HG03060 (cell line): ENCODE data around the gene UBE2E1.
"Not testable (repeated sequence)": the region's sequence is repeated elsewhere in the genome, so short reads cannot be mapped to it uniquely, and the experiment has no call there.

Source experiments
- ATAC-seq: cut with Tn5 transposase; IDR thresholded peaks from one replicate; pipeline ENCODE4 v1.9.1; 2021; ENCODE audit warnings: low read depth, moderate number of reproducible peaks; ENCODE audit not compliant: unreplicated experiment

Gene UBE2E1

DNA sequence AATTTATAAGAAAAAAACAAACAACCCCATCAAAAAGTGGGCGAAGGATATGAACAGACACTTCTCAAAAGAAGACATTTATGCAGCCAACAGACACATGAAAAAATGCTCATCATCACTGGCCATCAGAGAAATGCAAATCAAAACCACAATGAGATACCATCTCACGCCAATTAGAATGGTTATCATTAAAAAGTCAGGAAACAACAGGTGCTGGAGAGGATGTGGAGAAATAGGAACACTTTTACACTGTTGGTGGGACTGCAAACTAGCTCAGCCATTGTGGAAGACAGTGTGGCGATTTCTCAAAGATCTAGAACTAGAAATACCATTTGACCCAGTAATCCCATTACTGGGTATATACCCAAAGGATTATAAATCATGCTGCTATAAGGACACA is 106.6 kb downstream of the UBE2E1 start:
- not testable (repeated sequence) for ATAC-seq

DNA sequence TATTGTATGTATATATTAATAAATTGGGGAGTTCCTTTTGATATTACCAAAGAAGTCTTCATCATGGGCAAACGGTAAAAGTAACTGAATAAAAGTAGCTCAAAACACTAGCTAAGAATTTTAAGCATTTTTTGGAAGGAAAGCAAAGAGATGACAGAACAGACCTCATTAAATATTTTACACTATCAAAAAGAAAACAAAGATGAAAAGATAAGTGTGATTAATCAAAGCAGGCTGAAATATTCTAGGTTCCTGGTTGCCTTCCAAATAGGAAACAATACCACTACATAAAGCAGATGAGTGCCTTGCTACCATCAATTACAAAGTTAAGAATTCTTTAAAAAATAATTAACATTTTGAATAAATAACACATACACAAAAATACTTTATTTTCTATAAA is 107.4 kb downstream of the UBE2E1 start:
- no peak for ATAC-seq

- ATAC-seq, result no peak
Measured at GRCh38 chr3:23913873-23914743, 108.4 kb downstream of the UBE2E1 start.

GRCh38 chr3:23915537-23916108 is 109.9 kb downstream of the UBE2E1 start:
- no peak for ATAC-seq

- ATAC-seq, result peak; percentile 23
Measured at GRCh38 chr3:23916152-23916885, 110.6 kb downstream of the UBE2E1 start.

GRCh38 chr3:23916886-23917678 is 111.3 kb downstream of the UBE2E1 start, which contains the start of the genes NKIRAS1 and RPL15:
NKIRAS1 (minus strand) TSS chr3:23916990; CDS start chr3:23910904, 6,086 bp downstream.
RPL15 (plus strand) TSS chr3:23917132; CDS start chr3:23917860, 728 bp downstream.
- ATAC-seq, result peak; percentile 91

DNA sequence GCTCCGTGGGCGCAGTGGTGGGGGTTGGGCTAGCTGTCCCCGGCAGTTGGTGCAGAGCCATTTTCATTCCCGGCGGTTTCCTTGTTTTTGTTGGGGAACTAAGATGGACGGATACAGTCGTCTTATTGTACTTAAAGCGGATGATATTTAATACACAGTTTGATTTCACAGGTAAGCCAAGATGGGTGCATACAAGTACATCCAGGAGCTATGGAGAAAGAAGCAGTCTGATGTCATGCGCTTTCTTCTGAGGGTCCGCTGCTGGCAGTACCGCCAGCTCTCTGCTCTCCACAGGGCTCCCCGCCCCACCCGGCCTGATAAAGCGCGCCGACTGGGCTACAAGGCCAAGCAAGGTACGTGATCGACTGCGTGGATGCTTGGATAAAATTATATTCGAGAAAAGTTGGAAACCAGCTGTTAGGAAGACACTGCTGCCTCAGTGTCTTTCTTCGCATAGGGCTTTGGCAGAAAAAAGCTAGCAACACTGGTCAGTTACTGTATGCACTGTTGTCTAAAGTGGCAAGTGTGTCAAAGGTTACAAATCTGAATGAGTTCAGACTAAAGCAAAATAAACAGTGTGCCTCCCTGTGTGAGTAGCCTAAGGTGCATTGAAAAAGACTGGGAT is 112.0 kb downstream of the UBE2E1 start:
- ATAC-seq, result not testable (repeated sequence)

GRCh38 chr3:23918331-23918730 is 112.6 kb downstream of the UBE2E1 start:
- ATAC-seq, result not testable (repeated sequence)

DNA sequence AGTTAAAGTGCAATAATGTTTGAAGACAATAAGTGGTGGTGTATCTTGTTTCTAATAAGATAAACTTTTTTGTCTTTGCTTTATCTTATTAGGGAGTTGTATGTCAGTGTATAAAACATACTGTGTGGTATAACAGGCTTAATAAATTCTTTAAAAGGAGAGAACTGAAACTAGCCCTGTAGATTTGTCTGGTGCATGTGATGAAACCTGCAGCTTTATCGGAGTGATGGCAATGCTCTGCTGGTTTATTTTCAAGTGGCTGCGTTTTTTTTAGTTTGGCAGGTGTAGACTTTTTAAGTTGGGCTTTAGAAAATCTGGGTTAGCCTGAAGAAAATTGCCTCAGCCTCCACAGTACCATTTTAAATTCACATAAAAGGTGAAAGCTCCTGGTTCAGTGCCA is 113.9 kb downstream of the UBE2E1 start:
- no peak for ATAC-seq

- no peak for ATAC-seq
Measured at GRCh38 chr3:23920151-23920655, 114.4 kb downstream of the UBE2E1 start.

GRCh38 chr3:23921052-23921511 is 115.3 kb downstream of the UBE2E1 start:
- no peak for ATAC-seq

GRCh38 chr3:23923786-23924185 is 118.0 kb downstream of the UBE2E1 start:
- no peak for ATAC-seq

- ATAC-seq, result no peak
Measured at GRCh38 chr3:23926246-23926645, 120.5 kb downstream of the UBE2E1 start.

DNA sequence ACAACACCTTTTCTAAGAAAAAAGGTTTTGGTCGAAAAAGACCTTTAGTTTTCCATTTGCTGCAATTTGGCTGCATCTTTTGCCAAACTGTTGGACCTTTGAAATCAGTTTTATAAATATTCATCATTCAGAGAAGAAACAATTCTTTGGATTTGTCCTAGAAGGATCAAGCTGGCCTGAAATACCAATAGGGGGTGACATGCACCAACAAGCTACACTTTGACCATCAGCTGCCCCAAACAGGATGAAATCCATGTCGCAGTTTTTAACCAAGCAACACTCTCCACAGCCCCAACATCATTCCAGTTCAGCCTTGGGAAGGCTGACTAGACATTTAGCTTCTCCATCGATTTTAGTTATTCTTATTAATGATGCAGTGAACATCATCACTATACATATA is 121.0 kb downstream of the UBE2E1 start:
- no peak for ATAC-seq

DNA sequence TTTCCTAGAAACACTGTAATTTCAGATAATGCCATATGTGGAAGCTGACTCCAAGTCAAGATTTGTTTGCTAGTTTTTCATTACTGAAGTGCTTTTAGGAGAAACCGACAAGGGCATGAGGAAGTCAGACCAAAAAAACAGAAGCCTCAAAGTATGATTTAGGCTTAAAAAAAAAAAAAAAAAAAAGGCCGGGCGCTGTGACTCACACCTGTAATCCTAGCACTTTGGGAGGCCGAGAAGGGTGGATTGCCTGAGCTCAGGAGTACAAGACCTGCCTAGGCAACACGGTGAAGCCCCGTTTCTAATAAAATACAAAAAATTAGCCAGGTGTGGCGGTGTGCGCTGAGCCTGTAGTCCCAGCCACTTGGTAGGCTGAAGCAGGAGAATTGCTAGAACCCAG is 122.8 kb downstream of the UBE2E1 start:
- no peak for ATAC-seq

GRCh38 chr3:23931597-23931996 is 125.8 kb downstream of the UBE2E1 start:
- no peak for ATAC-seq

GRCh38 chr3:23932571-23932970 is 126.8 kb downstream of the UBE2E1 start:
- ATAC-seq, result no peak

DNA sequence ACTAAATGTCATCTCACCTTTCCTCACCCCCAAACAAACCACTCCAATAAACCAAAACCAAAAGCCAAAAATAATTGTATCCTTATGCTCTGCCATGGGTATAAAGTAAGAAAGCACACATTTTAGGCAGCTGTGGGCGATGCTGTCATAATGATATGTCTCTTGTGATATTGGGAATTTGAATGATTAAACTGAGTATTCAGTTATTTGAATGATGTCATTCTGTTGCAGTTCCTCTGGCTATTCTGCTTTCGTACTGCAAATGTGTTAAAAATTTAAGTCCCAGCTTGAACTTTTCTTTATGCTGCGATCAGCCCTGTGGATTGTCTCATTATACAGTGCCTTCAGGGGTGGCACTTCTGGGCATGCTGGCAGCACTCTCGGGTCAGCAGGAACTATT is 128.5 kb downstream of the UBE2E1 start:
- no peak for ATAC-seq

GRCh38 chr3:23937296-23937695 is 131.5 kb downstream of the UBE2E1 start:
- no peak for ATAC-seq

DNA sequence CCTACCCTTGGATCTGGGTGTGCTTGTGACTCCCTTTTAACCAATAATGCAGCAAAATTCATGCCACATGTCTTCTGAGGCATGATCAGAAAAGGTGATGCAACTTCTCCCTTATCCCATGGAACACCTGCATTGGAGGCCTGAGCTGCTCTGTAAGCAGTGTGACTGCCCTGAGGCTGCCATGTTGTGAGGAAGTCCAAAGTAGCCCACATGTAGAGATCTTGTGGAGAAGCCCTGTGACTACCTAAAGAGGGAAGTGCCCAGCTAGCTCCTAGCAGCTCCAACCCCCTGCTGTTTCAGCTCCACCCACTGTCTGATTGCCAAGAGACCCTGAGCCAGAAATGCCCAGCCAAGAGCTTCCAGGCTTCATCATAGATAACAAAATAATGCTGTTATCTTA is 132.9 kb downstream of the UBE2E1 start:
- ATAC-seq, result no peak
